Measurements from ENCODE around the gene ATP6V1C2. TPM values are rescaled to one million over a fixed set of nuclear protein-coding genes. Genes with fewer than 3 reads are reported as not detected.

The ATP6V1C2 gene
- total and polyA plus RNA-seq, 2 experiments from 2014 or later, result 0.57 to 2.0 TPM

DNA sequence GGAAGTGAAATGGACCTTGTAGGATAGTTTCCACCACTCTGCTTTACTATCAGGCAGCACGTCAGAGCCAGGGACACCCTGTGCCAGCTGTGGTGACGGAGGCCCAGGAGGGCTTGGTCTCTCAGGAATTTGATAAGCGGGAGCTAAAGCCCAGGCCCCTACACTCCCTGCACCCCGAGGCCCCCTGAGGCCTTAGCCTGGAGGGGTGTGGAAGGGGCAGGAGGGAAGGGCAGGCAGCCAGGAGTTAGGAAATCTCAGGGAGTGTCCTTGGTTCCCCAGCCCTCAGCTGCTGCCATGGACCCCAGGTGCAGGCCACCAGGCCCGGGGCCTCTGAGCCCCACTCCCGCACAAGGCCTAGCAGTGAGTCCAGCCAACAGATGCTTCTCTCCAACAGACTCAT lies 53.0 kb downstream of the ATP6V1C2 start:
- no peaks in the 10 kb centered on the region for H3K9me2 ChIP-seq (replicated peaks; ENCODE audit: insufficient read depth)
- H3K9me3 ChIP-seq (ENCODE audit: low read depth), result no peaks in the 10 kb centered on the region
- H3K4me1 ChIP-seq (ENCODE audit: insufficient read depth), result peaks cover 19% of the 10 kb centered on the region
- H3K36me3 ChIP-seq (replicated peaks; ENCODE audit: insufficient read depth, low read depth), result no peaks in the 10 kb centered on the region
- no peaks in the 10 kb centered on the region for H3K27me3 ChIP-seq
- WGBS (ENCODE audit: low lambda C conversion rate, missing lambda C conversion rate), result 63% methylated on average over 6 of the region's 6 CpGs
- no peaks in the 10 kb centered on the region for H3K79me2 ChIP-seq
- TF ChIP-seq, protein P1, sequence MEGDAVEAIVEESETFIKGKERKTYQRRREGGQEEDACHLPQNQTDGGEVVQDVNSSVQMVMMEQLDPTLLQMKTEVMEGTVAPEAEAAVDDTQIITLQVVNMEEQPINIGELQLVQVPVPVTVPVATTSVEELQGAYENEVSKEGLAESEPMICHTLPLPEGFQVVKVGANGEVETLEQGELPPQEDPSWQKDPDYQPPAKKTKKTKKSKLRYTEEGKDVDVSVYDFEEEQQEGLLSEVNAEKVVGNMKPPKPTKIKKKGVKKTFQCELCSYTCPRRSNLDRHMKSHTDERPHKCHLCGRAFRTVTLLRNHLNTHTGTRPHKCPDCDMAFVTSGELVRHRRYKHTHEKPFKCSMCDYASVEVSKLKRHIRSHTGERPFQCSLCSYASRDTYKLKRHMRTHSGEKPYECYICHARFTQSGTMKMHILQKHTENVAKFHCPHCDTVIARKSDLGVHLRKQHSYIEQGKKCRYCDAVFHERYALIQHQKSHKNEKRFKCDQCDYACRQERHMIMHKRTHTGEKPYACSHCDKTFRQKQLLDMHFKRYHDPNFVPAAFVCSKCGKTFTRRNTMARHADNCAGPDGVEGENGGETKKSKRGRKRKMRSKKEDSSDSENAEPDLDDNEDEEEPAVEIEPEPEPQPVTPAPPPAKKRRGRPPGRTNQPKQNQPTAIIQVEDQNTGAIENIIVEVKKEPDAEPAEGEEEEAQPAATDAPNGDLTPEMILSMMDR (IDR thresholded peaks at IDR 0.05; ENCODE audit: poor library complexity), result no peak
- TF ChIP-seq EZH2 (IDR thresholded peaks at IDR 0.05; ENCODE audit: borderline replicate concordance) (no peak), EZH2phosphoT487 (IDR thresholded peaks at IDR 0.05; ENCODE audit: low read depth, severe bottlenecking, unreplicated experiment) (no peak)
- H4K20me1 ChIP-seq (ENCODE audit: insufficient read depth, poor library complexity, severe bottlenecking), result no peaks in the 10 kb centered on the region
- H3K4me3 ChIP-seq, result no peak overlapping the region
- no peak overlapping the region for H2AFZ ChIP-seq
- H3K27ac ChIP-seq, result peak overlapping the region; percentile 84
- DNase-seq (ENCODE audit: low spot score), result peak; percentile 40
- no peak overlapping the region for H3K4me2 ChIP-seq

DNA sequence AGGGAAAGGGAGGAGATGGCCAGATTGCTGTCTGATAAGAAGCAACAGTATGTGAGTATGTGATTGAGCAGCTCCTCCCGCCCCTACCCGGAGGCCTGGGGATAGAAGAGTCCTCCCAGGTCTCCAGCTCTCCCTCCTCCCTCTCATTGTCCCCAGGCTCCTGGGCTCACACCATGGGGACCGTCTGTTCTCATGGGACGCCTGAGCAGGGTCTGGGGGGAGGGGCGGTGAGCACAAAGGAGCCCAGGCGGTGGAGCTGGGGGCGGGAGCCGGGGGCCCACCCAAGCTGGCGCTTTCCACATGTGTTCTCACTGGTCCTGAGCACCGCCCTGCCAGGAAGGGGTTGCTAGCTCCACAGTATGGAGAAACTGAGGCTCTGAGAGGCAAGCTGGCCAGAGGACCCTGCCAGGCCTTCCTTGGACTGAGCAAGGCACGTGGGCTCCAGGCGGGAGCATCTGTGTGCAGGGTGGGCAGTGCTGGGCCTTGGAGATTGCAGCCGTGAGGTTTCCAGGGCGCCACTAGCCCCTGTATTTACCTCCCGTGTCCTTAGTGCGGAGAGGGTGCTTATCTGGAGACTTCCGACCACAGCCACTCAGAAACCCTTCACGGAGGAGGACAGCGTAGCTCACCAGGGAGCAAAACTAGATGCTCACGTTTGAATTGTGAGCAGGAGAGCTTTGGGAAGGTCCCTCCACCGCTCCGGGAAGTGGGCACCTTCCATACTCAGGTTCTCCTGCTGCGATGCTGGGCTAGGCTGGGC lies 53.8 kb downstream of the ATP6V1C2 start:
- Histone ChIP-seq H3K4me2 (no peak overlapping the region), H3K27ac (peak overlapping the region; percentile 84), H3K9me2 (replicated peaks; ENCODE audit: insufficient read depth) (no peaks in the 10 kb centered on the region), H3K4me1 (ENCODE audit: insufficient read depth) (peaks cover 19% of the 10 kb centered on the region), H3K9me3 (ENCODE audit: low read depth) (no peaks in the 10 kb centered on the region), H3K27me3 (no peaks in the 10 kb centered on the region), H3K4me3 (no peak overlapping the region), H3K79me2 (no peaks in the 10 kb centered on the region), H4K20me1 (ENCODE audit: insufficient read depth, poor library complexity, severe bottlenecking) (no peaks in the 10 kb centered on the region), H3K36me3 (replicated peaks; ENCODE audit: insufficient read depth, low read depth) (no peaks in the 10 kb centered on the region), H2AFZ (no peak overlapping the region)
- WGBS (ENCODE audit: low lambda C conversion rate, missing lambda C conversion rate), result 76% methylated on average over 20 of the region's 23 CpGs
- TF ChIP-seq EZH2phosphoT487 (IDR thresholded peaks at IDR 0.05; ENCODE audit: low read depth, severe bottlenecking, unreplicated experiment) (no peak), EZH2 (IDR thresholded peaks at IDR 0.05; ENCODE audit: borderline replicate concordance) (no peak)
- TF ChIP-seq, protein P1 (IDR thresholded peaks at IDR 0.05; ENCODE audit: poor library complexity), result no peak
- no peak for DNase-seq (ENCODE audit: low spot score)

DNA sequence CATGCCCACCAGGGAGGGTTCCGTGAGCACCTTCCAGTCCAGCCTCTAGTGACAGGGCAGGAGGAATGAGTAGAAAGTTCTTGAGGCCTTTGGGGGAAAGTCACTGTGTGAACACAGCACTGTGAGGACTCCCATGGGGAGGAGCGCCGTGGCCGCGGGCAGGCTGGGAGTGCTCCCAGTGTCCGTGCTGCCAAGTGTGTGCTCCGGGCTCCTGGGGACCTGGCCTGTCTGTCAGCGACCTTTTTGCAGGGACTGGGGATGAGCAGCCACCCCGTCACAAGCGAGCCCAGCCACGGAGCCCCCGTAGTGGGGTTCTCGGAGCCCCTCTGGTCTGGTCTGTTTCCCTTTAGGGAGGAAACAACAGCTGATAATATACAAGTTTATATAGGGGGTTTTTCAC lies 54.4 kb downstream of the ATP6V1C2 start:
- H2AFZ ChIP-seq, result no peak overlapping the region
- H3K27ac ChIP-seq, result no peak overlapping the region
- no peaks in the 10 kb centered on the region for H3K27me3 ChIP-seq
- 93% methylated on average over 13 of the region's 13 CpGs for WGBS (ENCODE audit: low lambda C conversion rate, missing lambda C conversion rate)
- H3K36me3 ChIP-seq (replicated peaks; ENCODE audit: insufficient read depth, low read depth), result no peaks in the 10 kb centered on the region
- H3K9me3 ChIP-seq (ENCODE audit: low read depth), result no peaks in the 10 kb centered on the region
- H4K20me1 ChIP-seq (ENCODE audit: insufficient read depth, poor library complexity, severe bottlenecking), result no peaks in the 10 kb centered on the region
- TF ChIP-seq, protein P1 (IDR thresholded peaks at IDR 0.05; ENCODE audit: poor library complexity), result no peak
- TF ChIP-seq EZH2phosphoT487 (IDR thresholded peaks at IDR 0.05; ENCODE audit: low read depth, severe bottlenecking, unreplicated experiment), result no peak
- no peak for TF ChIP-seq EZH2 (IDR thresholded peaks at IDR 0.05; ENCODE audit: borderline replicate concordance)
- H3K4me3 ChIP-seq, result no peak overlapping the region
- peaks cover 19% of the 10 kb centered on the region for H3K4me1 ChIP-seq (ENCODE audit: insufficient read depth)
- no peaks in the 10 kb centered on the region for H3K9me2 ChIP-seq (replicated peaks; ENCODE audit: insufficient read depth)
- DNase-seq (ENCODE audit: low spot score), result no peak
- no peaks in the 10 kb centered on the region for H3K79me2 ChIP-seq
- H3K4me2 ChIP-seq, result no peak overlapping the region

All from hepatocyte (in vitro differentiated cells).